ENCODE data around the gene PRG2. TPM values are rescaled to one million over a fixed set of nuclear protein-coding genes. Genes with fewer than 3 reads are reported as not detected.
A peak's percentile ranks its signal among the peaks of the same experiment; 100 is the strongest.

The PRG2 gene
- polyA plus RNA-seq, 3 donors: 1.1 TPM; not detected in 2

- Histone ChIP-seq H3K9me3 (replicated peaks in 1 of 2; ENCODE audit: control insufficient read depth in 1 of 2, insufficient read depth in 1 of 2, low read length in 2 of 2) (no peaks in the 10 kb centered on the region), H3K4me2 (replicated peaks; ENCODE audit: extremely low read depth, low read length, poor library complexity, severe bottlenecking) (no peak overlapping the region), H3K9ac (ENCODE audit: insufficient read depth, low read length, poor library complexity, severe bottlenecking) (no peak overlapping the region), H3K36me3 (replicated peaks in 1 of 2; ENCODE audit: control insufficient read depth in 1 of 2, insufficient read depth in 2 of 2, low read length in 2 of 2) (no peaks in the 10 kb centered on the region), H4K20me1 (ENCODE audit: insufficient read depth, low read length) (no peaks in the 10 kb centered on the region), H2AFZ (ENCODE audit: insufficient read depth, low read depth, low read length, poor library complexity, severe bottlenecking) (no peak overlapping the region), H3K4me1 (ENCODE audit: control insufficient read depth in 1 of 2, insufficient read depth in 2 of 2, low read length in 2 of 2) (peaks cover 3 to 4% of the 10 kb centered on the region in 2 donors), H3K27ac (ENCODE audit: low read depth in 1 of 2, low read length in 2 of 2) (no peak overlapping the region), H3K27me3 (ENCODE audit: control insufficient read depth in 2 of 2, insufficient read depth in 2 of 2, low read length in 2 of 2) (no peaks in the 10 kb centered on the region), H3K4me3 (replicated peaks in 1 of 3; ENCODE audit: low read depth in 2 of 3, low read length in 3 of 3) (no peak overlapping the region), H3K79me2 (ENCODE audit: insufficient read depth, low read length) (no peaks in the 10 kb centered on the region)
- TF ChIP-seq CTCF (IDR thresholded peaks at IDR 0.05): no peak
- WGBS (ENCODE audit: insufficient coverage): 84% methylated on average over 5 of the region's 6 CpGs
- Mint-ChIP-seq H3K9me3 (peaks cover 0 to 2% (median 0%) of the 10 kb centered on the region in 7 donors), H3K27me3 (ENCODE audit: low read depth in 3 of 3) (peaks cover 7 to 11% (median 9%) of the 10 kb centered on the region in 3 donors), H3K4me1 (peaks cover 7% of the 10 kb centered on the region), H3K36me3 (no peaks in the 10 kb centered on the region), H3K27ac (no peak overlapping the region), H3K4me3 (no peak overlapping the region)
- intact Hi-C loops (cut with micrococcal nuclease): no loop called here
- no peak for DNase-seq
Measured at GRCh38 chr11:57341250-57341808, 49.1 kb downstream of the PRG2 start.

DNA sequence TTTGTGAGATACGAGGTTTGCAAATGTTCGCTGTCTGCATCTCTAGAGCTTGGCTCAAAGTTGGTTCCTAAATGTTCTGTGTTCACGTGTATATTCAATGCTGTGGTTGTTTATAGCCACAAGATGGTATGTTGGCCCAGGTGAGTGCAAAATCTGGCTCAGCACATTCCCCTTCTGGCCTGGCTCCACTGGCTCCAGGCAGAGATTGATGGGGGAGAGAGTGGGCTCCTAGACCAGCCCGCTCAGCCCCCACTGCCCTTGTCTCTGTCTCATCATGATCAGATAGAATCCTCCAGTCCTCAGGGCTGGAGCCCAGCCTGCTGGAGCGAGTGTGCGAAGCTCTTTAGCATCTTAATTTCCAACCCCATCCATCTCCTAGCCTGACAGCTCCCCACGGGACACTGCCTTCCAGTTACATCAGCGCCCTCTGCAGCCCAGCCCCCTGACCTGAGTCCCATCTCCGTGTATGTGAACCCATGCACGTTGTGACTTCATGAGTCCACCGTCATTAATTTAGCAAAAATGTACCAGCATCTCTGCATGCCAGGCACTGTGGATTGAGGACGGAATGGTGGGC lies 50.3 kb downstream of the PRG2 start:
- Mint-ChIP-seq H3K27ac (peak overlapping the region in 1 of 7 donors; percentile 59), H3K27me3 (ENCODE audit: low read depth in 3 of 3) (peaks cover 7 to 11% (median 8%) of the 10 kb centered on the region in 3 donors), H3K4me3 (no peak overlapping the region), H3K4me1 (peaks cover 10% of the 10 kb centered on the region), H3K36me3 (no peaks in the 10 kb centered on the region), H3K9me3 (peaks cover 0 to 2% (median 0%) of the 10 kb centered on the region in 7 donors)
- intact Hi-C loops (cut with micrococcal nuclease): no loop called here
- Histone ChIP-seq H3K4me3 (replicated peaks in 1 of 3; ENCODE audit: low read depth in 2 of 3, low read length in 3 of 3) (no peak overlapping the region), H3K9me3 (replicated peaks in 1 of 2; ENCODE audit: control insufficient read depth in 1 of 2, insufficient read depth in 1 of 2, low read length in 2 of 2) (no peaks in the 10 kb centered on the region), H4K20me1 (ENCODE audit: insufficient read depth, low read length) (no peaks in the 10 kb centered on the region), H3K9ac (ENCODE audit: insufficient read depth, low read length, poor library complexity, severe bottlenecking) (no peak overlapping the region), H3K27me3 (ENCODE audit: control insufficient read depth in 2 of 2, insufficient read depth in 2 of 2, low read length in 2 of 2) (no peaks in the 10 kb centered on the region), H2AFZ (ENCODE audit: insufficient read depth, low read depth, low read length, poor library complexity, severe bottlenecking) (no peak overlapping the region), H3K27ac (ENCODE audit: low read depth in 1 of 2, low read length in 2 of 2) (no peak overlapping the region), H3K4me1 (ENCODE audit: control insufficient read depth in 1 of 2, insufficient read depth in 2 of 2, low read length in 2 of 2) (peaks cover 9 to 11% of the 10 kb centered on the region in 2 donors), H3K4me2 (replicated peaks; ENCODE audit: extremely low read depth, low read length, poor library complexity, severe bottlenecking) (no peak overlapping the region), H3K36me3 (replicated peaks in 1 of 2; ENCODE audit: control insufficient read depth in 1 of 2, insufficient read depth in 2 of 2, low read length in 2 of 2) (no peaks in the 10 kb centered on the region), H3K79me2 (ENCODE audit: insufficient read depth, low read length) (peaks cover 4% of the 10 kb centered on the region)
- TF ChIP-seq CTCF (IDR thresholded peaks at IDR 0.05): no peak
- DNase-seq: no peak
- 56% methylated on average over 11 of the region's 12 CpGs for WGBS (ENCODE audit: insufficient coverage)
